ENCODE data around the gene ATOH8. TPM values are rescaled to one million over a fixed set of nuclear protein-coding genes. Genes with fewer than 3 reads are reported as not detected.
A peak's percentile ranks its signal among the peaks of the same experiment; 100 is the strongest.

The ATOH8 gene
- total RNA-seq, 4 donors from 2014 or later = 17.1 to 210 (median 45.9) TPM

DNA sequence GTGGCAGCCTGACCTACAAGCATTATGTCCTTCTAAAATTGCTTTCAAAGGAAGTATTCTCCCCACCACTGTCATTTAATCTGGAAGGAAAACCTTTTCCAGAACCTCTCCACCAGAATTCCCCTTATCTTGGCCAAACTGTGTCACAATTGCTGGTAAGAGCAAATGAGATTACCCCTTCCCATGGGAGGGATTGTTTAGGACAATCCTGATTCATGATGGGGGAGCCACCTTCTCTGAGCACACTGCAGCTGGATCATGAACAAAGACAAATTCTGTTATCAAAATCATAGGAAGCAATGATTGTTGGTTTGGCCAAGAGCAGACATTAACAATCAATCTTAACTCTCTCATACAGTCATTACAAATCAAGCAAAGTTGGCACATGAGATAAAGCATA is 18.1 kb upstream of the ATOH8 start:
- DNase-seq (ENCODE audit: low spot score) (no peak), ATAC-seq (ENCODE audit: low FRiP score) (no peak)
- TF ChIP-seq, protein P1, sequence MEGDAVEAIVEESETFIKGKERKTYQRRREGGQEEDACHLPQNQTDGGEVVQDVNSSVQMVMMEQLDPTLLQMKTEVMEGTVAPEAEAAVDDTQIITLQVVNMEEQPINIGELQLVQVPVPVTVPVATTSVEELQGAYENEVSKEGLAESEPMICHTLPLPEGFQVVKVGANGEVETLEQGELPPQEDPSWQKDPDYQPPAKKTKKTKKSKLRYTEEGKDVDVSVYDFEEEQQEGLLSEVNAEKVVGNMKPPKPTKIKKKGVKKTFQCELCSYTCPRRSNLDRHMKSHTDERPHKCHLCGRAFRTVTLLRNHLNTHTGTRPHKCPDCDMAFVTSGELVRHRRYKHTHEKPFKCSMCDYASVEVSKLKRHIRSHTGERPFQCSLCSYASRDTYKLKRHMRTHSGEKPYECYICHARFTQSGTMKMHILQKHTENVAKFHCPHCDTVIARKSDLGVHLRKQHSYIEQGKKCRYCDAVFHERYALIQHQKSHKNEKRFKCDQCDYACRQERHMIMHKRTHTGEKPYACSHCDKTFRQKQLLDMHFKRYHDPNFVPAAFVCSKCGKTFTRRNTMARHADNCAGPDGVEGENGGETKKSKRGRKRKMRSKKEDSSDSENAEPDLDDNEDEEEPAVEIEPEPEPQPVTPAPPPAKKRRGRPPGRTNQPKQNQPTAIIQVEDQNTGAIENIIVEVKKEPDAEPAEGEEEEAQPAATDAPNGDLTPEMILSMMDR (IDR thresholded peaks at IDR 0.05) = no peak

DNA sequence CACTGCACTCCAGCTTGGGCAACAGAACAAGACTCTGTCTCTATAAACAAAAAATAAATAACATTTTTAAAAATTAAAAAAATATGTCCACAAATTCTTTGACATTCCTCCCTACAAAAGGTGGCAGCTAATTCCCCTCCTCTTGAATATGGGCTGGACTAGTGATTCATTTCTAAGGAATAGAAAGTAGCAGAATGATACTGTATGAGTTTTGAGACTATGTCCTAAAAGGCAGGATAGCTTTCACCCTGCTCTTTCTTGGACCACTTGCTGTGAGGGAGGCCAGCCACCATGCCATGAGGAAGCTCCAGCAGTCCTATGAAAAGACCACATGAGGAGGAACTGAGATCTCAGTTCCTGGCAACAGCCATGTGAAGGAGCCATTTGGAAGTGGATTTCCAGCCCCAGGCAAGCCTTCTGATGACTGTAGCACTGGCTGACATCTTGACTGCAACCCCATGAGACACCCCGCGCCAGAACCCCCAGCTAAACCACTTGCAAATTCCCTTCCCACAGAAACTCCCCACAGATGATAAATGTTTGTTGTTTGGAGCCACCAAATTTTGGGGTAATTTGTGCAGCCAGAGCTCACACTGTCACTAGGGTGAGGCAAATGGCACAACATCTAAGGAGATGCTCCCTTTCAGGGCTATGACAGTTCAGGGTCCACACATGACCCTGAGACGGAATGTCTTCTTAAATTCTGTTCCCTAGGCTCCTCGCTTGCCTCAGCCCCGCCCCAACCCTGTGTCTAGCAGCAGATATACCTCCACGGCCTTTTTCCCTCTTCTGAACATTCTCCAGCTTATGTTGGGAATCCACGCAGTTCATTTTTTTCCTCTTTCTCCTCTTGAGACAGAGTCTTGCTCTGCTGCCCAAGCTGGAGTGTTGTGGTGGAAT is 17.1 kb upstream of the ATOH8 start:
- TF ChIP-seq, protein P1 (IDR thresholded peaks at IDR 0.05) = no peak
- ATAC-seq (ENCODE audit: low FRiP score) (no peak), DNase-seq (ENCODE audit: low spot score) (no peak)

DNA sequence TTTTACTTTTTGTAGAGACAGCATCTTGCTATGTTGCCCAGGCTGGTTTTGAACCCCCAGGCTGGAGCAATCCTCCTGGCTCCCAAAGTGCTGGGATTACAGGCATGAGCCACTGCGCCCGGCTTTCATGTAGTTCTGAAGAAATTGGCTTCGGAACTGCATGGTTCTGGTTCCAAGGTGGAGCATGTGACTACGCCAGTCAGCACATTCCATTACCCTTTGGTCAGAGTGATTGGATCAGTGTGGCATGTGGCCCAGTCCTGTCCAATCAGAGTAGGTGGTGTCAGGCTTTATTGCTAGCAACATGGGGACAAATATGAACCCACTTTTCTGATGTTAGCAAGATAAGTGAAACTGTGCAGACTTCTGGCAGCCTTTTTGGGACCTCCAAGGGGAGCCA is 16.3 kb upstream of the ATOH8 start:
- TF ChIP-seq, protein P1 (IDR thresholded peaks at IDR 0.05) = no peak
- ATAC-seq (ENCODE audit: low FRiP score) (peak; percentile 70), DNase-seq (ENCODE audit: low spot score) (no peak)

DNA sequence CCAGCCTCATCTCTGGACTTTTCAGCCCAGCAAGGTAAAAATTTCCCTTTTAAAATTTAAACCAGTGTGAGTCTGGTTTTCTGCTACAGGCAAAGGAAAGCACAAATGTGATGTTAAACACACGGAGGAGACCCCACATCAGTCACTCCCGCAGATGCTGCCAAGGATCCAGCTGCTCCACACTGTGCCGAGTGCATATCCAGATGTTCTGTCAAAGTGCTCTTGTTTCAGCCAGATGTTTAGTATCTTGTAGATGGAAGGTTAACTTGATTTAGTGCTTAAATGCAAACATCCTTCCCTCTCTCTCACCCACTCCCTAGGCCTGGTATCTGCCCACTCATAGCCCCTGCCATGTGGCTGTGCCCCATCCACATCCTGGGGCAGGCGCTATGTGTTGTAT is 15.8 kb upstream of the ATOH8 start:
- DNase-seq (ENCODE audit: low spot score) = no peak
- TF ChIP-seq, protein P1 (IDR thresholded peaks at IDR 0.05) = no peak
- no peak for ATAC-seq (ENCODE audit: low FRiP score)

DNA sequence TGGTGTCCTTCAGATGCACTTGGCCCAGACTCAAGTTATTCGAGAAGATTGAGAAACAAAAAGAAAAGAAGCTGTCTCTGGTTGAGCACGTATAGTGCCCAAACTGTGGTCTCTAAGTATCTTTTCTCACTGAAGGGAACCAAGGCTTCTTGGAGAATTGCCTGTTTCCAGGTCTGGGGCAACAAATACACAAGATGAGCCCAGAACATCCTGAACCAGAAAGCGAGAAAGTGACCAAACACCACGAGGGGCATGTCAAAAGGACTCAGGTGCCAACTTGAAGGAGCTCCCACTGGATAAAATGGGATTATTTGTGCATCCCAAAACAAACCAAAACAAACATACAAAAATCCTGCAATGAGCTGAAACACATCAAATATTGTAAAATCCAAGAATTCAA is 13.6 kb upstream of the ATOH8 start:
- TF ChIP-seq, protein P1 (IDR thresholded peaks at IDR 0.05) = no peak
- no peak for ATAC-seq (ENCODE audit: low FRiP score)
- DNase-seq (ENCODE audit: low spot score) = no peak

DNA sequence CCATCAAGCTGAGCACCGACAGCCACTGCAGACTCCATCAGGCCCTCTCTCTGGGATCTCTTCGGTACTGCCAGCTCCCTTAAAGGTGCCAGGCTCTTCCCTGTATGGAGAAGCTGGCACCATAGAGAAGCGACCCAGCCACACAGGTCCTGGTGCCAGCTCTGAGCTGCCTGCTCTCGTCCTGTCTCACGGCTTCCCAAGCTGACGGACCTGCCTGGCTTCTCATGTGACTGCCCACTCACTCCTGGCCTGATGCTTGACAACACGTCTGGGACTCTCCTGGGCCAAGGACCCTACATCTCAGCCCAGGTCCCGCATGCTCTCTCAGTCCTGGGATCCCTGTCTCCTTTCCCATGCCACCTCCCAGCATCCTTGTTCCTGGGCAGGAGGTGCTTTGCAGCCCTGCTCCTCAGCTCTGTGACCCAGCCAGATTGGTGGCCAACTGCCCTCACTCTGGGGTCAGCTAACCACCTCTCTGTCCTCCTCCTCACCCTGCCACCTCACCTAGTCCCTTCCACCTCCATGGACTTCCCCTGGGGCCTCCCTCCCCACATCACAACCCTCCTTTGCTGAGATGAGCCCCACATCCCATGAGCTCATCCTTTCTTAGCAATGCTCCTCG is 12.5 kb upstream of the ATOH8 start:
- DNase-seq (ENCODE audit: low spot score) = no peak
- ATAC-seq (ENCODE audit: low FRiP score) = peak; percentile 0
- TF ChIP-seq, protein P1 (IDR thresholded peaks at IDR 0.05) = no peak

Data from omental fat pad (tissue), 4 donors.